Measurements from ENCODE around the gene PRKAR2B. TPM values are rescaled to one million over a fixed set of nuclear protein-coding genes. Genes with fewer than 3 reads are reported as not detected.

Gene PRKAR2B
- total and polyA plus RNA-seq, 4 donors = 0.88 to 41.8 (median 1.6) TPM

DNA sequence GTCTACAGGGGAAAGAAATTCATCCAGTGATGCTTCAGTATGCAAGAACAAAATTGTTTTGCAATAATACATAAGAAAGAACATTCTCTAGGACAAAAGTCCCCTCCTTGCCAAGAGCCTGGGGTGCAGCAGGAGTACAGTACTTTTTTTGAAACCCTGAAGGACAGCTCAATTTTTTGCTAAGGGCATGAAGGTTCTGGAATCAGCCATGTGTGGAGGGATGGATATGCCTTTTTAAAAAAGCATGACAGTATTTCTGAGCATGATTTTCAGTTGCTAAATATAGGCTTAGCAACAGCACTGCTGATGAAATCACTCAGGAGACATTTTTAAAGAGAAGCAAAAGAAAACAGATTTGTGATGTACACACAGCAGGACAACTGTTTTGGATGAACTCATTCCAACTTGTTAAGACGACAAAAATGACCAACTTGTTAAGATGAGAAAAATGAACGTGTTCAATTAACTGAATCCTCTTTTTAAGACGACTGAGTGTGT lies 163.6 kb downstream of the PRKAR2B start (continued):
- TF ChIP-seq, protein P1, sequence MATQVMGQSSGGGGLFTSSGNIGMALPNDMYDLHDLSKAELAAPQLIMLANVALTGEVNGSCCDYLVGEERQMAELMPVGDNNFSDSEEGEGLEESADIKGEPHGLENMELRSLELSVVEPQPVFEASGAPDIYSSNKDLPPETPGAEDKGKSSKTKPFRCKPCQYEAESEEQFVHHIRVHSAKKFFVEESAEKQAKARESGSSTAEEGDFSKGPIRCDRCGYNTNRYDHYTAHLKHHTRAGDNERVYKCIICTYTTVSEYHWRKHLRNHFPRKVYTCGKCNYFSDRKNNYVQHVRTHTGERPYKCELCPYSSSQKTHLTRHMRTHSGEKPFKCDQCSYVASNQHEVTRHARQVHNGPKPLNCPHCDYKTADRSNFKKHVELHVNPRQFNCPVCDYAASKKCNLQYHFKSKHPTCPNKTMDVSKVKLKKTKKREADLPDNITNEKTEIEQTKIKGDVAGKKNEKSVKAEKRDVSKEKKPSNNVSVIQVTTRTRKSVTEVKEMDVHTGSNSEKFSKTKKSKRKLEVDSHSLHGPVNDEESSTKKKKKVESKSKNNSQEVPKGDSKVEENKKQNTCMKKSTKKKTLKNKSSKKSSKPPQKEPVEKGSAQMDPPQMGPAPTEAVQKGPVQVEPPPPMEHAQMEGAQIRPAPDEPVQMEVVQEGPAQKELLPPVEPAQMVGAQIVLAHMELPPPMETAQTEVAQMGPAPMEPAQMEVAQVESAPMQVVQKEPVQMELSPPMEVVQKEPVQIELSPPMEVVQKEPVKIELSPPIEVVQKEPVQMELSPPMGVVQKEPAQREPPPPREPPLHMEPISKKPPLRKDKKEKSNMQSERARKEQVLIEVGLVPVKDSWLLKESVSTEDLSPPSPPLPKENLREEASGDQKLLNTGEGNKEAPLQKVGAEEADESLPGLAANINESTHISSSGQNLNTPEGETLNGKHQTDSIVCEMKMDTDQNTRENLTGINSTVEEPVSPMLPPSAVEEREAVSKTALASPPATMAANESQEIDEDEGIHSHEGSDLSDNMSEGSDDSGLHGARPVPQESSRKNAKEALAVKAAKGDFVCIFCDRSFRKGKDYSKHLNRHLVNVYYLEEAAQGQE (IDR thresholded peaks at IDR 0.05) = no peak
- TF ChIP-seq HNF4A (conservative IDR thresholded peaks at IDR 0.05) (no peak), FOXA1 (IDR thresholded peaks at IDR 0.05) (no peak), FOXA2 (IDR thresholded peaks at IDR 0.05) (no peak), RAD21 (IDR thresholded peaks at IDR 0.05) (no peak)

DNA sequence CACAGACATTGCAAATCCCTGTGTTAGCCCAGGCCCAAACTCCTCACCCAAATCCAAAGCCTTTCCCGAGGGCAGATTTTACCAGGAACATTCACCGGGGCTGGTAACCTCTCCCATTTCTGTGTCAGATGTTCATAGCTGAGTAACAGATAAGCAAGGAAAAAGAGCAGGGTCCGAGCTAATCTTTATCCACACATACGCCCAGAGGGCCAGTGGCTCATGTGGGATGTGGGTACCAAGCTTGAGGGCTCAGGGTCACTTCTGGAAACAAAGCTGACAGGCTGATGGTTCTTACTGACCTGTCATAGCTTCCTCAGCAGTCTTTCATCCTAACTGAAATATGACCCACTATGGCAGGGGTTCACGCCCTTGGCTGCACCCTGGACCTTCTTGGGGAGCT lies 164.1 kb downstream of the PRKAR2B start:
- DNase-seq (ENCODE audit: low spot score) = no peak
- H3K4me1 ChIP-seq (ENCODE audit: control insufficient read depth in 4 of 4, insufficient read depth in 4 of 4, low read length in 3 of 4) = no peaks in the 10 kb centered on the region
- H3K9ac ChIP-seq (ENCODE audit: low read depth in 1 of 2, low read length in 2 of 2) = no peak overlapping the region
- 95% methylated on average over 5 of the region's 5 CpGs for WGBS
- no peaks in the 10 kb centered on the region for H3K27me3 ChIP-seq (ENCODE audit: control insufficient read depth in 4 of 4, insufficient read depth in 4 of 4, low read length in 3 of 4)
- H3K4me3 ChIP-seq (ENCODE audit: low read depth in 1 of 3, low read length in 3 of 3) = no peak overlapping the region
- H3K9me3 ChIP-seq (ENCODE audit: control insufficient read depth in 4 of 4, low read length in 3 of 4) = no peaks in the 10 kb centered on the region
- peaks cover 6 to 30% (median 20%) of the 10 kb centered on the region in 4 donors for H3K36me3 ChIP-seq (ENCODE audit: control insufficient read depth in 4 of 4, insufficient read depth in 3 of 4, low read depth in 1 of 4, low read length in 3 of 4)
- no peak overlapping the region for H3K27ac ChIP-seq (ENCODE audit: low read depth in 1 of 2, low read length in 2 of 2)
- no peak for TF ChIP-seq NR2F2 (IDR thresholded peaks at IDR 0.05)

GRCh38 chr7:107209565-107209964 lies 165.1 kb downstream of the PRKAR2B start:
- WGBS = 86% methylated on average over 4 of the region's 4 CpGs

More at GRCh38 chr7:107209565-107209964, 165.1 kb downstream of the PRKAR2B start:
- H3K36me3 ChIP-seq (ENCODE audit: control insufficient read depth in 4 of 4, insufficient read depth in 3 of 4, low read depth in 1 of 4, low read length in 3 of 4) = peaks cover 4 to 22% (median 12%) of the 10 kb centered on the region in 4 donors
- no peak overlapping the region for H3K9ac ChIP-seq (ENCODE audit: low read depth in 1 of 2, low read length in 2 of 2)
- H3K4me3 ChIP-seq (ENCODE audit: low read depth in 1 of 3, low read length in 3 of 3) = no peak overlapping the region
- DNase-seq (ENCODE audit: low spot score) = no peak
- H3K9me3 ChIP-seq (ENCODE audit: control insufficient read depth in 4 of 4, low read length in 3 of 4) = no peaks in the 10 kb centered on the region
- no peaks in the 10 kb centered on the region for H3K4me1 ChIP-seq (ENCODE audit: control insufficient read depth in 4 of 4, insufficient read depth in 4 of 4, low read length in 3 of 4)
- no peaks in the 10 kb centered on the region for H3K27me3 ChIP-seq (ENCODE audit: control insufficient read depth in 4 of 4, insufficient read depth in 4 of 4, low read length in 3 of 4)
- TF ChIP-seq SP1 (IDR thresholded peaks at IDR 0.05) (no peak), RAD21 (IDR thresholded peaks at IDR 0.05) (no peak)
- TF ChIP-seq, protein P1 (IDR thresholded peaks at IDR 0.05) = no peak
- TF ChIP-seq, protein P2, sequence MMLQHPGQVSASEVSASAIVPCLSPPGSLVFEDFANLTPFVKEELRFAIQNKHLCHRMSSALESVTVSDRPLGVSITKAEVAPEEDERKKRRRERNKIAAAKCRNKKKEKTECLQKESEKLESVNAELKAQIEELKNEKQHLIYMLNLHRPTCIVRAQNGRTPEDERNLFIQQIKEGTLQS (IDR thresholded peaks at IDR 0.05) = no peak
- TF ChIP-seq, protein P3, sequence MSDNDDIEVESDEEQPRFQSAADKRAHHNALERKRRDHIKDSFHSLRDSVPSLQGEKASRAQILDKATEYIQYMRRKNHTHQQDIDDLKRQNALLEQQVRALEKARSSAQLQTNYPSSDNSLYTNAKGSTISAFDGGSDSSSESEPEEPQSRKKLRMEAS (IDR thresholded peaks at IDR 0.05) = no peak
- H3K27ac ChIP-seq (ENCODE audit: low read depth in 1 of 2, low read length in 2 of 2) = no peak overlapping the region
